Tibial nerve (tissue), 3 donors: Measurements from ENCODE around the gene ACTL10.

Experiments
- CTCF ChIP-seq, 5 experiments: fragments of 200-600 bp in 3 of 5; fragments of 450-650 bp in 2 of 5; sonication (generic) in 3 of 5; IDR thresholded peaks; one replicate each; pipeline ENCODE4 v1.5.1; 2016 to 2019; ENCODE audit warnings: antibody characterized with exemption in 5 of 5, mild to moderate bottlenecking in 3 of 5, moderate library complexity in 2 of 5
- POLR2A ChIP-seq, 2 donors: fragments of 450-650 bp; IDR thresholded peaks; one replicate each; pipeline ENCODE4 v1.6.1; 2017; ENCODE audit warnings: antibody characterized with exemption in 2 of 2, mild to moderate bottlenecking in 2 of 2, moderate library complexity in 2 of 2

GRCh38 chr20:33704197-33704924 lies 37.6 kb downstream of the ACTL10 start:
- no peak for TF ChIP-seq POLR2A (IDR thresholded peaks at IDR 0.05)
- no peak for TF ChIP-seq CTCF (IDR thresholded peaks at IDR 0.05)
